ENCODE data around the gene C1orf116. TPM values are rescaled to one million over a fixed set of nuclear protein-coding genes. Genes with fewer than 3 reads are reported as not detected.

The C1orf116 gene
- polyA plus RNA-seq, 4 donors = 18.4 to 25.0 (median 21.7) TPM

DNA sequence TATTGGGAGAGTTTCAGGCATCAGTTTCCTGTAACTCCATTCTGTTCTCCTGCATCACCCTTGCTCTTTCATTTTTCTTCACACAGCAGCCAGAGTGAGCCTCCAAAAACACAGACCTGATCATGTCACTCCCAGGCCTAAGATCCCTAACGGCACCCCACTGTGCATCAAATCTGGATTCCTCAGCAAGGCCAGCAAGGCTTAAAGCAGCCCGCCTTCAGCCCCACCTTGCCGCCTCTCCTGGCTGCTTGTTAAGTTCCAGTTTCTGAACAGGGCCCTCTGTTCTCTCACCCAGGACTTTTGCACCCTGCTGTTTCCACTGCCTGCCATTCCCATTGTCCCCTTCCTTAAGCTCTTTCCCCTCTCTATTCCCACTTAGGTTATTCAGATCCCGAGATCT lies 29.3 kb downstream of the C1orf116 start:
- no peak for DNase-seq (ENCODE audit: low read depth in 4 of 4, low spot score in 2 of 4)

- no peak for DNase-seq (ENCODE audit: low read depth in 4 of 4, low spot score in 2 of 4)
Observed at GRCh38 chr1:207002724-207003146, 29.8 kb downstream of the C1orf116 start.

DNA sequence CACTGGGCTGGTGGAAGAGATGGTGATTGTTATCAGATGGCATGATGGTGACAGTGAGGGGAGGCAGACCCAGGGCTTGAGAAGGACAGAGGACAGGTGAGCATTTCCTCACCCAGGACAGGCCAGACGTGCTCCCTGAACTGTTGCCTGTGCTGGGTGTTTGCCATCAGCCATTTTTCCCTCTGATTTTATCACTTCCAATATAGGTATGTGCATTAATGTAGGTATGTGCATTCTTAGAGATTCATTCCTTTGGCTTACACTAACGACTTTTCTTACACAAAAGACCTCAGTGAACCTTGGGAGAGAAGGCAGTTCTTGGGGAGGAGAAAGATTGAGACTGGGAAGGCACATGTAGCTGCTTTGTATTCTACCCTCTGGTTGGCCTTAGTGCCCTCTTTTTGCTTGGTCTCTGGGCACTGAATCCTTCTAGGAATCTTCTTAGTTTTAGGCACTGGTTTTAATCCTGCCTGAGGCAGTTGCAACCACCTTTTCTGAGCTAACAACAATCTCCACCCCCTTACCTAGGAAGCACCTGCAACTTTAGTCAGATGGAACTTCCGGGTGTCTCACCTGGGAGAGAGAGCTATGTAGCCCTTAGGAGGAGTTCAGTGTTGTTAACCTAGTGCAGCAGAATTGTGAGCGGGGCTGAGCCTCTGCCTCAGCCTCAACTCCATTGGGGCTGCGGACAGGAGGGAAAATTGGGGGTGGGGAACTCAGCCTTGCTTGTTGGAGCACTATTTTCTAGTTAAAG lies 30.9 kb downstream of the C1orf116 start:
- no peak for DNase-seq (ENCODE audit: low read depth in 4 of 4, low spot score in 2 of 4)

- DNase-seq (ENCODE audit: low read depth in 4 of 4, low spot score in 2 of 4) = no peak
Observed at GRCh38 chr1:207000651-207001291, 31.8 kb downstream of the C1orf116 start.

GRCh38 chr1:206998816-206999215 lies 33.7 kb downstream of the C1orf116 start:
- no peak for DNase-seq (ENCODE audit: low read depth in 4 of 4, low spot score in 2 of 4)

DNA sequence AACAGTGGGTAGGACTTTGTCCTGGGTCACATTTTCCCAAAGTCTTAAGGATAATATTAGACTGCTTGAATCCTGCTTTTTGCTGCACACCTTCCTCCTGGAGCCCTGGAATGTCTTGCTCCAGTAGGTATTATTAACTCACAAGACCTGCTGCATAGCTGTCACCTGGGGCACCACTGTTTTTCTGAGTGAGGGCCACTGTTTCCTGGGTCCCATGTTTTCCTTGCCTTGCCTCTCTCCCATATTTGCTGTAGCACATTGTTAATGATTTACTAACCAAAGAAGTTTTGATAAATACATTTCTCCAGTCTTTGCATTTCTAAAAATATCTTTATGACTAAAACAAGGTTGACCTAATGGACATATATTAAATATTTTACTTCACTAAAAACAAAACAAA lies 39.8 kb downstream of the C1orf116 start:
- DNase-seq (ENCODE audit: low read depth in 4 of 4, low spot score in 2 of 4) = peak in 2 of 4 donors; percentile 28 to 44

- DNase-seq (ENCODE audit: low read depth in 4 of 4, low spot score in 2 of 4) = no peak
Observed at GRCh38 chr1:206987873-206988272, 44.7 kb downstream of the C1orf116 start.

DNA sequence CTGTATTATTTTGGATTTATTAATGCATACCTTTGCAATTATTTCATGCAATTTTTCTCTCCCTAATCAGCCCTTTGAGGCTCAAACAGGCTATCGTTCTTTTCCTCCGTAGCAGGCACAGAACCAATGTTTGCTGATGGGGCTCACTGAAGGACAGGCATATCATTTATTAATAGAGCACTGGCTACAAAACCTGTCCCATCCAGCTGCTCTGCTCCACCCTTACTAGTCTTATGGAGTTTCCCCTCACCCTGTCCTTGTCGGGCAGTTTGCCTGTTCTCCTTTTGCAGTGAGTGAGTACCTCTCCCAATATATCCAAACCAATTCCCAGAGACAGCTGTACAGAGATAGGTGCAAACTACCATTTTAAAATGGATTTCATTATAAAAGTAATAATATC lies 45.7 kb downstream of the C1orf116 start:
- DNase-seq (ENCODE audit: low read depth in 4 of 4, low spot score in 2 of 4) = no peak

DNA sequence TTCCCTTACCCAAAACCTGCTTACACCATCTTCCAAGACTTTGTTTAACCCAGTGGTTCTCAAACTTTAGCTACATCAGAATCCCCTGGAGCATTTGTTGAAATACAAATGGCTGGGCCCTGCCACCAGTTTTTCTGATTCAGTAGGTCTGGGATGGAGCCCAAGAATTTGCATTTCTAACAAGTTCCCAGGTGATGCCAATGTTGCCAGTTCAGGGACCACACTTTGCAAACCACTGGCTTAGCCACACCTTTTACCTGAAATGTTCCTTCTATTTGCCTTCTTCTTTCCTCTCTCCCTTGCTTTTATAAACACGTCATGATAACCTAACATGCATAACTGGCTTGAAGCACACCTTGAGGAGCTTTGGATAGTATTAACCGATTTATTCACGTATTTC lies 46.2 kb downstream of the C1orf116 start:
- DNase-seq (ENCODE audit: low read depth in 4 of 4, low spot score in 2 of 4) = no peak

DNA sequence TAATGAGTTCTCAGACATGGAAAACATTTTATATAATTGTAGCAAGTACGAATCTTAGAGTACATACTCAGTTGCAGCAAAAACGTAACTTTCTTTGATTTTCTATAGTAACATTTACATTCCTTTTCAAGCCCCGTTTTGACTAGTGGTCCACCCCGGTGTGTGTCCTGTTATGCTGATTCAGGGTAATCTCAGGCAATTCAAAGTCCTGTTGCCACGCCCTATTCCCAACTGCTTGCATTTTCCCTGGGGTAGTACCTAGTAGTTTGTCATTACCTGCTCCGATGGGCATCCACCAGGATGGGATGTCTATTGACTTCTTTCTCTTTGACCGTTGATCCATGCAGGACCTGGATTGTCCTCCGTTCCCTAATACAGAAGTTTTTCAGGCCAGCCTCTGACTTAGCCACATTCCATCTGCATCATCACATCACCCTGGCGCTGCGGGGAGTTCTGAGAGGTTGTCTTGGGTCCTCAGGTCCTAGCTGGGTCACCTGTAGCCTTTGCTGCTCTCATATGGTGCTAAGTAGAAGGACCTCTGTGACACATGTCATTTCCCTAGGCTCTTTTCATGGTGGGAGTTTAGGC lies 47.3 kb downstream of the C1orf116 start:
- no peak for DNase-seq (ENCODE audit: low read depth in 4 of 4, low spot score in 2 of 4)

GRCh38 chr1:206982216-206982615 lies 50.3 kb downstream of the C1orf116 start:
- peak in 2 of 4 donors; percentile 28 to 56 for DNase-seq (ENCODE audit: low read depth in 4 of 4, low spot score in 2 of 4)

- no peak for DNase-seq (ENCODE audit: low read depth in 4 of 4, low spot score in 2 of 4)
Observed at GRCh38 chr1:206979379-206980043, 53.0 kb downstream of the C1orf116 start.

DNA sequence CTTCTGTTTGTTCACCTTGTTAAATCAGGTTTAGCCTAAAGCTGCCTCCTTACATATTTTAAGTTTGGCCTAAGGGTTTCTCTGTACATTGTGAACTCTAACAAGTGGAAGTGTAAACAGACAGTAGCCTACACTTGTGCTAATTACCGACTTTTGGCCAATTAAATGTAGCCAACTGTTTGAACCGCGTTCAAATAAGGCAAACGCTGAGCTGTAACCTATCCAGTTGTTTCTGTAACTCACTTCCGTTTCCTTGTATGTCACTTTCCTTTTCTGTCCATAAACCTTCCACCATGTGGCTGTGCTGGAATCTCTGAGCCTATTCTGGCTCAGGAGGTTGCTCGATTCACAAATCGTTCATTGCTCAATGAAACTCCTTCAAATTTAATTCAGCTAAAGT lies 54.3 kb downstream of the C1orf116 start:
- no peak for DNase-seq (ENCODE audit: low read depth in 4 of 4, low spot score in 2 of 4)

DNA sequence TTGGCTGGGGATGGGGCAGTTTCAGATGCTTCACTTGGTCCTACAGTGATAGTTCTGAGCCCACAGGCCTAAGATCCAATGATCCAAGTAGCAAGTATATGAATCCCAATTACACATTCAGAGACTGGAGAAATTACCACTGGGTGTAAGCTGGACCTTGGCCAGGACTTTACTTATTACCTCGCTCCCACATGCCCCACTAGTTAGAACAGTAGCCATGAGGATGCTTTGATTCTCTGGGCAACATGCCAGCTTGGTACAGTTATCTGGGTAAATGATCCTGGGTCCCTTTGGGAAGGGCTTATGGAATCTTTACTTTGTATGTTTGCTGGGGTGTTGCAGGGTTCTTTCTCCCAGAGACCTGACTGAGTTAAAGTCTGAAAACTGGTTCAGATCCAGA lies 57.2 kb downstream of the C1orf116 start:
- DNase-seq (ENCODE audit: low read depth in 4 of 4, low spot score in 2 of 4) = no peak

GRCh38 chr1:206974140-206974539 lies 58.4 kb downstream of the C1orf116 start:
- DNase-seq (ENCODE audit: low read depth in 4 of 4, low spot score in 2 of 4) = no peak

DNA sequence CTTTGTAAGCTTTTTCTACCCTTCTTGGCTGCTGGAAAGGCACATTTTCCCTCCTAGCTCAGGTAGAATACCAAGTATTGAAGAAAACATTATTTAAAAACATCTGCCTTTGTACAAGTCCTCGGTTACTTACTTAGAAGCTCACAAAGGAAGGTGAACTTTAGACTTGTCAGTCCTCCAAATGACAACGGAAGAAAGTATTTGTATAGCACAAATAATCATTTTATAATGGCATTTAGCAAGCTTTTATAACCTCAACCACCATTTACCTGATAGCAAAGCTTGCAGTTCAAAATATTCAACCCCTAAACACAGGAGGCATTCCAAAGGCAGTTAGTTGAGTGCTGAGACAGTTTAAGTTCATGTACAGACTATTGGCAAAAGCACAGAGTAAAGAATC lies 59.8 kb downstream of the C1orf116 start:
- no peak for DNase-seq (ENCODE audit: low read depth in 4 of 4, low spot score in 2 of 4)

DNA sequence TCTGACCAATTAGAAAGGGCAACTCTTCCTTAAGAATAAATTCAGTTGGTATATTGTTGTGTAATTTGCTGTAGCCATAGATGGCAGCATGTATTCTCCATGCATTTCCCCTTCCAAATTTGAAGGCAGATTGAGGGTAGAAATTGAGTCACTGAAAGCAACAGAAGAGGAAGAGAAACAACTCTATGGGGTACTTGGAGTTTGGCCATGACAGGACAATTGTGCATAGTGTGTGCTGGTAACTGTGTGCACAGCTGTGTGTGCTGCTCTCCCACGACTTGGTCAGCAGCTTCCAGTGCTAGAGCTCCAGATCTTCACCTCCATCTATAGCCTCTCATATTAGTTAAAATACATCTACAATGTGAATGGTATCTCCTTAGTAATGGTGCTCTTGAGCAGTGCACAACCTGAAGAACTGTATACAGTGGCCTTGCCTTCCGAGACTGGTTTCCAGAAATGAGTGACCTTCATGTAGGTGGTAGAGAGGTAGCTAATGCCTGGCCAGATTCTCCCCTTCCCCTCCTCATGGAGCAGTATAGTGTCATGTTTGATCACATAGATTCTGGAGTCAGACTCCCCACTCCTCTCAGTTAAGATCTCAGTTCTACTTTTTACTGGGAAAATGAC lies 61.4 kb downstream of the C1orf116 start:
- DNase-seq (ENCODE audit: low read depth in 4 of 4, low spot score in 2 of 4) = no peak

- no peak for DNase-seq (ENCODE audit: low read depth in 4 of 4, low spot score in 2 of 4)
Observed at GRCh38 chr1:206970446-206970845, 62.1 kb downstream of the C1orf116 start, which contains the start of gene FCAMR. Gene FCAMR (minus strand): TSS chr1:206970460. CDS start chr1:206970125, 335 bp downstream.

- no peak for DNase-seq (ENCODE audit: low read depth in 4 of 4, low spot score in 2 of 4)
Observed at GRCh38 chr1:206969090-206969489, 63.5 kb downstream of the C1orf116 start.
